HS-5 (cell line): Measurements from ENCODE around the gene RNF220.

Experiments
- DNase-seq: peaks from one replicate; pipeline ENCODE4 v3.0.0-alpha.2; 2012; ENCODE audit warnings: low read depth

Gene RNF220

GRCh38 chr1:44523593-44524591 is 118.8 kb downstream of the RNF220 start:
- no peak for DNase-seq

GRCh38 chr1:44524655-44525500 is 119.8 kb downstream of the RNF220 start:
- DNase-seq, result no peak

DNA sequence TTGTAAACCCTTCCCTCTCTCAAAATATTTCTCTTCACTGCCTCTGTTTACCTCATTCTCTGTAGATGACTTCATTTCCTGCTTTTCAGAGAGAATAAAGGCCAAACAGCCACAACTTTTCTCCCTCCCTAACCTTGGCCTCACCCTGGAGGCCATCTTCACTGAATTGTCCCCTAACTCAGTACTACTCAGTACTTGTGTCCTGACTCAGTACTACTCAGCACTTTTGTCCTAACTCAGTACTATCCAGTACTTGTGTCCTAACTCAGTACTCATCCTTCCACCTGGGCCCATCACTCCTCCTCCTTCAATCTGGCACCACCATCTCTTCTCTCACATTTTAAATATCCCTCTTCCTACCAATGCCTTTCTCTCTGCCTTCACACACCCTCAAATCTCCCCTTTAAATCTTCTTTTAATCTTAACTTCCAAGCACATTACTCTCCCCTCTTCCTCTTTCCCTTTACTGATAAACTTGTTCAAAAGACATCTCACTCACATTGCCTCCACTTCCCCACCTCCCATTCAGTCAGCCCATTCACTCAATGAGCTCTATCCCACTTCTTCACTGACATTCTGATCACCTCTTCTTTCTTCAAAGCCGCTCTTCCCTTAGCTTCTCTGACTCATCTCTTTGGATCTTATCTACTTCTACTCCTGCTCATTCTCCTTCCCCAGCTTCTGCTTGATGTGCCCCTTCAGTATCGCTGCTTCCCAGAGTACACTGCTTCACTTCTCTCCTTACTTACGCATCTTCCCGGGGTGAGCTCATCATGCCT is 121.4 kb downstream of the RNF220 start:
- DNase-seq, result no peak

DNA sequence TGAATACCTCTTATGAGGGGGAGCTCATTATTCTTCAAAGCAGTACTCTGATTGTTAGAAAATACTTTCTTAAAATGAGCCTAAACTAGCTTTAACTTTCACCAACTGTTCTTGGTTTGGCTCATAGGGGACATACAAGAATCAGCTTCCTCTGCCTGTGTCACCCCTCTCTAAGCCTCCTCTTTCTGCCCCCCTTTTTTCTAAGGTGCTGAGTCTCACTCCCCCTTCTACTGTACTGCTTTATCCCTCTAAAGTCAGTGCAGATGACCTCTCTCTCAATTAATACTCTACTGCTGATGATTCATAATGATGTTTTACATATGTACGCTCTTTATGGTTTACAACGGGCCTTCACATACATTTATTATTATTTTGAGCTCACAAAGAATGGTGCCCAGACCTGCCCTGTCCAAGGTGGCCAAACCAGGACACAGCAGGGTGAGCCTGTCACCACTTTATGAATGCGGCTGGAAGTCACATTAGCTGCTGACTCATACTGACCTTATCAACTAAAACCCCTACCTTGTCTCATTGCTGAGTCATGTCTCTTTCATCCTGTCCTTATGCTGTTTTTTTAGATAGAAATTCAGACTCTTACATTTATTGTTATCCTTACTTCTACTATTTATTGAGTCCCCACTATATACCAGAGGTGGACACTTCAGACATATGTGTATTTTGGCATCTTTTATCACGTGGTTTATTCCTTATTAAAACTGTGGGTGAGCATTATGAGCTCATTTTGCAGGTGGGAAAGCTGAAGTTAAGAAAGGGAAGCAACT is 126.9 kb downstream of the RNF220 start:
- no peak for DNase-seq

GRCh38 chr1:44532567-44532944 is 127.5 kb downstream of the RNF220 start:
- no peak for DNase-seq

DNA sequence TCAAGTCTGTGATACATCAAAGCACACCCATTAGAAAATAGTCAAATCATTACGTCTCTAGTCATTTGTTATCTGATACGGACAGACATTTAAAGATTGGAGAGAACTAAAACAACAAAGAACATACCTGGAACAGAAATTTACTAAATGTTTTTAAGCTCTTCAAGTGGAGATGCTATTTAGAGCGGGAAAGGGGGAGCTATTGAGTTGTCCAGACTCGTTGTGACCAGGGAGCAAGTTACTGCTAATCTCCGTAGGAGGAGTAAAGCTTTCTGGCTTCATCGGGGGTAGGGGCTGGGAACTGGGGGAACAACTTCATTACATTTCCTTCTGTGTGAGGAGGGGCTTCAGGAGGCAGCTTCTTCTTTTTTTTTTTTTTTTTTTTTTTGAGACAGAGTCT is 129.7 kb downstream of the RNF220 start:
- DNase-seq, result no peak

GRCh38 chr1:44536357-44537209 is 131.5 kb downstream of the RNF220 start:
- no peak for DNase-seq

DNA sequence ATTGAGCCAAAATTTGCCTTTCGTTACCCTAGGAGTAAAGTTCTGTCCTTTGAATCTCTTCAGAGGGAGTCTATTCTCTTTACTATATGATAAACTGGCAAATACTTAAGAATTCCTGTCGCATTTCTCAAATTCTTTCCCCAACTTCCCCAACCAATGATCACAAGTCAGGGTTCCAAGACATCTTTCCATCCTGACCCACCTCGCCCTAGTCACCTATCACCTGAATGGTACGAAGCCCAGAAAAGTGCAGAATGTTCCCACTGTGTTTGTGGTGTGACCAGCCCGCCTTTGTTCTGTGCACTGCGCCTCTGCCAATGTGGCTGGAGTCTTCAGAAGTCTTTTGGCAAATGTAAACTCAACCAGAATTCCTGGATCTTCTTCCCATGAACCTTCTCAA is 132.5 kb downstream of the RNF220 start:
- no peak for DNase-seq

GRCh38 chr1:44537956-44538355 is 132.9 kb downstream of the RNF220 start:
- no peak for DNase-seq

DNA sequence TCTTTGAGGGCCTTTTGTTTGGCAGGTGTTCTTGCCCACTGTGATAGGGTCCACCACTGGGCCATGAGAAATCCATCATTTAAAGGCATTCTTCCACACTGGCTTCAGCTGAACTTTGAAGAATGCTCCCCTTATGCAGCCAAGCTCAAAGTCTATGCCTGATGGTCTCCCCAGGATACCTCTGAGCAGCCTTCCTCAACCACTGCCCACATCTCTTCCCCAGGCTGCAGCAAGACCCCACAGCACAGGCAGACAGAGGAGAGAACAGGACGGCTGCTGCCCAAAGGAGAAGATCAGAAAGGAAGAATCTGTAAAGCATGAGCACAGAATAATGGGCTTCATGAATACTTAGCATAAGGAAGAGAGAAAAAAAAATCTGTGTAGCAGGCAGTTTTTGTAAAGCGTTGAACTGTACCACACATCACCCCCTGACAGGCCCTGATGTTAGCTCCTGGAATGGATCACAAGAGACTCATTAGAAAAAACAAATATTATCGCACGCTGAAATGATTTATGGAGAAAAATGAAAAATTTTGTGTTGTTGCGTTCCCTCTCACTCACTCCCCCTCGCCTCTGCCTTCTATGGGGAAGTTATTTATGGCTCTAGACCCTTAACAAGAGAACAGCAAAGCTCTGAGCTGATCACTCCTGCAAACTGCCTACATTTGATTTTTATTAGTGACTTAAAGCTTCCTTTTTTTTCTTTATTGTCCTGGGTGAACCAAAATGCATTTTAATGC is 135.1 kb downstream of the RNF220 start:
- DNase-seq, result no peak

DNA sequence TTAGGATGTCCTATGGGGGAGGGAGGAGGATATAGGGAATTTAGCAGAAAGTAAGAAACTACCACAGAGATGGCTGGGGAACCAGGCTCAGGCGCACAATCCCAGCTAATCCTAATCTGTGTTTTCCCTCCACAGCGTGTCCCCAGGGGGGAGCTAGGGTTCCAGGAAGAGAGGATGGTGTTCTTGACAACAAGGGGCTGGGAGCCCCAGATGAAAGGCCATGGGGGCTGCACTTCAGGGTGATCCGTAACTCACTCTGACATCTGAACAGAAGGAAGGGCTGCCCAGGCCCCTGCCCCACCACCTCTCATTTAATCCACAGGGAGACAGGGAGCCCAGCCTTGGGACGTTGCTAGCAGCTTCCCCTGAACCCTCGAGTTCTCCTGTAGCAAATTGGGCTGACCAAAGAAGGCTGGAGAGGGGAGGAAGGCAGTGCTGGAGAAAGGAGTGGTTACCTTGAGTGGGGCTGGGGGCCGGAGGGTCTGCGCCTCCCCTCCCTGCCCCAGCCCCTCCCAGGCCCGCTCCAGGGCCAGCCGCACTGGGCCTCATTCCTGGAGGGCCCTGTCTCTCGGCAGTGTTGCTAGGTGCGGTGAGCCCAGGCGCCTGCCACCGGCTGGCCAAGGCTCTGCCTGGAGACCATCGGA is 137.5 kb downstream of the RNF220 start:
- no peak for DNase-seq

GRCh38 chr1:44543064-44543744 is 138.1 kb downstream of the RNF220 start:
- no peak for DNase-seq

DNA sequence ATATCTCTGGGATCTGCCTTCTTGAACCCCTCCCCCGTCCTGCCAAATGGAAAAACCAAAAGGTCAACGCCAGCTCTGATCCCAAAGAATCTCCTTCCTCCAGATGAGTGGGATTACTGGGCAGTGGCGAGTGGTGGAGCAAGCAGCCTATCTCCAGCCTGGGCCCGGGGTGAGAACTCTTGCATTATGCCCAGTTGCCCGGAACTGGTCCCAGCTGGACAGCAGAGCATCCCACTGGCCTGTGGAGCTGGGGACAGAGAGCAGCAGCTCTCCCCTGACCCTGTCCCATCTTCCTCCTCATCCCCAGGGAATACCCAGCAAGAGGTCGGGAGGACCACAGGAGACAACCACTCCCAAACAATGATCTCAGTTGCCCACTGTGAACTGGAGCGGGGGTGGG is 138.7 kb downstream of the RNF220 start:
- no peak for DNase-seq

DNA sequence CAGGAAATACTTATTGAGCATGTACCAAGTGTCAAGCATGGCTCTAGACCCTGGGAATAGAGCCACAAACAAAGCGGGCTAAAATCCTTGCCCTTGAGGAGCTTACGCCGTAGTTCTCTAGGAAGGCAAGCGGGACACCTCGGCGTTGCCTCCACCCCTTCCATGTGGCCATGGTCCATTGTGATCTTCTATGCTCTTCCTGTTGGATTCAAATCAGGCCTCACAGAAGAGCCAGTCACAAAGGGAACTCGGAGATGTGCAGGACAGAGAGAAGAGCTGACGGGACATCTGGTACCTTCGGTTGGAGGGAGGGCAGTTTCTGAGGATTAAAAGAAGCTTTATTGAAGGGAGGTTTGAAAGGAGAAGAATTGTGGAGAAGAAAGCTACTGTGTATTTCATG is 139.9 kb downstream of the RNF220 start:
- no peak for DNase-seq

GRCh38 chr1:44545961-44546360 is 140.9 kb downstream of the RNF220 start:
- DNase-seq, result no peak

DNA sequence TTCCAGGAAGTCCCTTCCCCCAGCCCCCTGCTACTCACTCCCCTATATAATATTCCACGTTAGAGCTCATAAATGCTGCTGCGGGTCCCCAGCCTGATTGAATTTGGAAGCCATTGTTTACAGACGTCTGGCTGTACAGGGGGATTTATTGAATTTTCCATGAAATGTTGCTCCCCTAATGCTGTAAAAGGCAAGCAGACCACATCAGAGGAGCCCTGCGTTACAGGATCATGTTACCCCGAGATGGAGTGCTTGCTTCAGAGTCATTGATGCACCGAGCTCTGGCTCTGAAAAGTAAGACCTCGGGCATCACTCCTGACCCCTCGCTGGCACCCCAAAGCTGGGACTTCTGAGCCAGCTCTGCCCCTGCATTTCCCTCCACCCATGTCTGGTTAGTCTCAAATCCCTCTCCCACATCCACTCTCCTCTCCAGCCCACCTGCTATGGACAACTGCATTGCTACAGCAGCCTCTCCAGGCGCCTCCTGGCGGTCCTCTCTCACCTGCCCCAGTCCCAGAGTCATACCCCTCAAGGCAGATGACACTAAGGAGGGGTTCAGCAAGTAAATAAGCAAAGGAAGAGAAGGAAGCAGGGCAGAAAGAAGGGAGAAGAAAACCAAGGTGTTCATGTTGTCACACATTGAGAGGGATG is 141.5 kb downstream of the RNF220 start:
- no peak for DNase-seq

DNA sequence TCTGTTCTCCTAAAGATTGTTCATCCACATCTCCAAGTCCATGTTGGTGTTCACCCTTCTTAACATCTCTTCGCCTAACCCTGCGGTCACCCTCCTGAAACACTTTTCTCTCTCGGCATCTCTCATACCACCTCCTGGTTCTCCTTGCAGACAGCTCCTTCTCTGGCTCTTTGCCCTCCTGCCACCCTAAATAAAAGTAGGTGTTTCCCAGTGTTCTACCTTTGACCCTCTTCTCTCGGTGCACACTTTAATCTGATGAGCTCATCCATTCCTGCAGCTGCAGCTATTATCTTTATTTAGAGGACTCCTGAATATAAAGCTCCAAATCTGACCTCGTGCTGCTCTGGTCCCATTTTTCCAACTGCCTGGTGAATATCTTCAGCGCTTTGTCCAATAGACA is 142.3 kb downstream of the RNF220 start:
- DNase-seq, result no peak

GRCh38 chr1:44547837-44548236 is 142.8 kb downstream of the RNF220 start:
- DNase-seq, result no peak
